GM19397 (cell line): Measurements from ENCODE around the gene GULP1.

Source experiments
- ATAC-seq: cut with Tn5 transposase; IDR thresholded peaks from one replicate; pipeline ENCODE4 v1.9.1; 2021; ENCODE audit warnings: mild to moderate bottlenecking, moderate library complexity; ENCODE audit not compliant: unreplicated experiment

GULP1 gene

DNA sequence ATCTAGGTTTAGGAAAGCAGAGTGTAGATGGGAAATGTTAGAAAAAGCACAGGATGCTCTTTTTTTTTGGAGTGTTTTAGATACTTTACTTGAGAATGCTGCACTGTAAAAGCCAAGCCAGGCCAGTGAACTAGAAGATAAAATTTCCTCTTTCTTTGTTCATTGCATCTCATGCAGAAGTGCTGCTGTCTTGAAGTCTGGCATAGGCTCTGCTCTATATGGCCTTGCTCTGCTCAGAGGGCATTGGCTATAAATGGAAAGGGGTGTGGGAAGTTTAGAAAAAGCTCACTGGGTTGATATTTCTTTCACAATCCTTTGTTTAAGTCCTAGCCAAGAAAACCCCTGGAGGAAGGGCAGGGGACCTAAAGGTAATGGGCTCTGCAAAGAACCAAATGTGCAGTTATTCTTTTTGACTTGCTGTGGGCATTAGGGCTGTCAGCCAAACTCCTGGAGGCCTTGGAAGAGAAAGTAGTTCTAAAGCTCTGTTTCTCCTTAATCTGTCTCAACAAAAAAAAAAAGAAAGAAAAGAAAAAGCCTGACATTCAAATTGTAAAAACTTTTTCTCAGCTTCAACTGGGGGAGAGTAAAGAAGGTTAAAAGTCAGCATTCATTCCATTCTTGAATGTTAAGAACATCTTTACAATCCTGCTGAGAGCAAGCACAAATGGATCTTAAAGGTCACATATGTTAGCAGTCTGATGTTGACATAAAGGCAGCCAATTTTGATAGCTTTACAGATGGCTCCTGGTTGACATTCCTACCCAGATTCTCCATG lies 338.3 kb downstream of the GULP1 start:
- ATAC-seq = no peak

DNA sequence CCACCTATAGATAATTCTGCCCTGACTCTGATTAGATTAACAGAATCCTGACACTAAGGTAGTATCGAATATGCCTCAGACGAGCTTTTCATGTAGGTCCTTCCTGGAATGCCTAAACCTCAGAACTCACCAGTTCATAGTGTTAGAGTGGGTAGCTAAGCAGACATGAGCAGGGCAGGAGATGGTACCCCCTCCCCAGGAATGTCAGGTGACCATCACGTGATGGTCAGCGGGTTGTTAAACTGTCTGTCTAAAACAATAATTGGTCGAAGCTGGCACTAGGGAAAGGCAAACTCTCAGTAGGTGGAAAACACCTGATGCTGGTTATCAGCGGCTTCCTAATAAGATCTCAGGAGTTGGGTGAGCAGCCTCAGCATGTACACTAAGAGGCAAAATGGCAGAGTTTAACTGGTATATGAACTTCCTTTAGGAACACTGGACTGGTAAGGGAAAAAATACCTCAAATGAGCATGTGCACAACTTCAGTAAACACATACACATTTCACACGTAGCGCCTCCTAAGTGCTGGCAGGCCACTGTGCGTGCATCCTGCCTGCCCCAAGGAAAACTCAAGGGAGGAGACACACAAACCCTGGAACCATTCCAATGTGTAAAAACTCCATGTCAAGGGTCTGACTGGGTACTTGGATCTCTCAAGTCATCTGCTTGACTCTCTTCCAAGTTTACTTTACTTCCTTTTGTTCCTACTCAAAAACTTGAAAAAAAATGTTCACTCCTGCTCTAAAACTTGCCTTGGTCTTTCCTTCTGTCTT lies 339.5 kb downstream of the GULP1 start:
- no peak for ATAC-seq

DNA sequence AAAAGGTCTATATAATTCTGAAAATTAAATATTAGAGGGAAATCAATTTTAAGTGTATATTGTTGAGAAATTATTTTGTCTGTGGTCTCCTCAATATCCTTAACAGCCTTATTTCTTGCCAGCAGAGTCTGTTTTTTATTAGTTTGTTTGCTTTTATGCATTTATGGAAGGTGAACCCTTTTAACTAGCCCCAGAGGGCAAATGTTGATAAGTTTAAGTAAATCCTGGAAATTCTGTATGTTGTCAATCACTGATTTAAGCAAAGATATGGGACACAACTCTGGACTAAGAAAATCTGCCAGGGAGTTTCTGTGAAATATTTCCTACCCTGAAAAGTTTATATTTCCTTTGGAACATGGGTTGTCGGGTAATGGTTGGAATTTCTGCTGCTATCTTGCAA lies 343.0 kb downstream of the GULP1 start:
- no peak for ATAC-seq
